Measurements from ENCODE around the gene DPP6. TPM values are rescaled to one million over a fixed set of nuclear protein-coding genes. Genes with fewer than 3 reads are reported as not detected.

Gene DPP6
- polyA plus RNA-seq, 1 donor (not counting 4 experiments of a cell fraction or from before 2014, with no cell fraction given), result not detected

DNA sequence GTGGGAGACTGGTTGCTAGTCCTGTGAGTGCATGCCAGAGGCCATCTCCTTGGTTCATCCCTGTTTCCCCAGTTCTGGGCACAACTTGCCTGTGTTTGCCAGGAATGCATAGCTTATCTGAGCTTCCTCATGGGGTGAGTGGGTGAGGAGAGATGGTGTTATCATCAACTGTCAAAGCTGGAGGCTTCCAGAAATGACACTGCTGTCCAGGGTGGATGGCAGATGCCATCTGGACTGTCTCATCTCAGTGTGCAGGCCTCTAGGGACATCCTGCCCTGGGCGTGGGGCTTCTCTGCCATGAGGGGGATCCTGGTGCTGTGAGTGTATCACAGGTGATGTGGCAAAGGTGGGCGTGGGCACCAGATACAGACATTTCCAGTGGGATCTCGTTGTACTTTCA is 328.6 kb downstream of the DPP6 start:
- Histone ChIP-seq H3K4me1 (ENCODE audit: control insufficient read depth, extremely low read depth, insufficient read depth, low read length) (no peaks in the 10 kb centered on the region), H2AFZ (ENCODE audit: control insufficient read depth, low read length) (no peak overlapping the region), H3K27me3 (ENCODE audit: control insufficient read depth, extremely low read depth, insufficient read depth, low read length) (no peaks in the 10 kb centered on the region), H4K20me1 (ENCODE audit: control insufficient read depth, extremely low read depth, insufficient read depth, low read length) (no peaks in the 10 kb centered on the region), H3K9ac (ENCODE audit: control insufficient read depth, extremely low read depth, insufficient read depth, low read length) (no peak overlapping the region), H3K27ac (ENCODE audit: control insufficient read depth, insufficient read depth, low read length) (no peak overlapping the region), H3K9me3 (ENCODE audit: control insufficient read depth, low read depth, low read length) (peaks cover 5% of the 10 kb centered on the region), H3K4me2 (ENCODE audit: control insufficient read depth, extremely low read depth, insufficient read depth, low read depth, low read length) (no peak overlapping the region), H3K79me2 (ENCODE audit: control insufficient read depth, insufficient read depth, low read length) (no peaks in the 10 kb centered on the region), H3K4me3 (ENCODE audit: control insufficient read depth in 2 of 3, extremely low read depth in 1 of 3, insufficient read depth in 2 of 3, low read depth in 1 of 3, low read length in 3 of 3) (no peak overlapping the region), H3K36me3 (ENCODE audit: control insufficient read depth in 2 of 2, extremely low read depth in 1 of 2, insufficient read depth in 2 of 2, low read length in 2 of 2) (no peaks in the 10 kb centered on the region), H3K9me1 (ENCODE audit: control insufficient read depth, extremely low read depth, insufficient read depth, low read length) (no peaks in the 10 kb centered on the region)
- TF ChIP-seq, protein P1, sequence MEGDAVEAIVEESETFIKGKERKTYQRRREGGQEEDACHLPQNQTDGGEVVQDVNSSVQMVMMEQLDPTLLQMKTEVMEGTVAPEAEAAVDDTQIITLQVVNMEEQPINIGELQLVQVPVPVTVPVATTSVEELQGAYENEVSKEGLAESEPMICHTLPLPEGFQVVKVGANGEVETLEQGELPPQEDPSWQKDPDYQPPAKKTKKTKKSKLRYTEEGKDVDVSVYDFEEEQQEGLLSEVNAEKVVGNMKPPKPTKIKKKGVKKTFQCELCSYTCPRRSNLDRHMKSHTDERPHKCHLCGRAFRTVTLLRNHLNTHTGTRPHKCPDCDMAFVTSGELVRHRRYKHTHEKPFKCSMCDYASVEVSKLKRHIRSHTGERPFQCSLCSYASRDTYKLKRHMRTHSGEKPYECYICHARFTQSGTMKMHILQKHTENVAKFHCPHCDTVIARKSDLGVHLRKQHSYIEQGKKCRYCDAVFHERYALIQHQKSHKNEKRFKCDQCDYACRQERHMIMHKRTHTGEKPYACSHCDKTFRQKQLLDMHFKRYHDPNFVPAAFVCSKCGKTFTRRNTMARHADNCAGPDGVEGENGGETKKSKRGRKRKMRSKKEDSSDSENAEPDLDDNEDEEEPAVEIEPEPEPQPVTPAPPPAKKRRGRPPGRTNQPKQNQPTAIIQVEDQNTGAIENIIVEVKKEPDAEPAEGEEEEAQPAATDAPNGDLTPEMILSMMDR (optimal IDR thresholded peaks at IDR 0.05 in 1 of 3, IDR thresholded peaks at IDR 0.05 in 1 of 3, conservative IDR thresholded peaks at IDR 0.05 in 1 of 3; ENCODE audit: extremely low read depth in 1 of 3, insufficient read depth in 2 of 3, low read length in 3 of 3), result no peak
- TF ChIP-seq EZH2 (IDR thresholded peaks at IDR 0.05; ENCODE audit: low read length), result no peak
- no peak for DNase-seq (ENCODE audit: low read depth, low spot score)
- dilution Hi-C loops (cut with MboI; ENCODE audit: extremely low pct_ligation_motif_present, low sequenced_read_pairs), result no loop called here
- no peak for FAIRE-seq

DNA sequence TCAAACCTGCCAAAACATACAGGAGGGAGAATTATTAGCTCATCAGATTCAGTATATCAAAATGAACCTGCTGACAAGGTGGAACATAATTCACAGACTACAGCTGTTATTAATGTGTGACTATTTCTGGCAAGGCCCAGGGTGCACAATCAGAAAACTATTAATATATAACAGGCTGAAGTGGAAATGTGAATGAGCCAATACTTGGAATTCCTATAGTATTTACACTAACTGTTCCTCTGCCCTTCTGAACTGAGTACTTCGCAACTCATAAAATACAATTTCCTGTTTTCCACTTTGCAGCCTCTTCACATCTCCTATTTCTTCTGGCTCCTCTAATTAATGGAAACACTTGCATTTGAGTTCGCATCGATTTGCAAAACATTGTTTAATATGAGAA is 330.8 kb downstream of the DPP6 start:
- Histone ChIP-seq H3K4me2 (ENCODE audit: control insufficient read depth, extremely low read depth, insufficient read depth, low read depth, low read length) (no peak overlapping the region), H3K36me3 (ENCODE audit: control insufficient read depth in 2 of 2, extremely low read depth in 1 of 2, insufficient read depth in 2 of 2, low read length in 2 of 2) (no peaks in the 10 kb centered on the region), H3K9me1 (ENCODE audit: control insufficient read depth, extremely low read depth, insufficient read depth, low read length) (no peaks in the 10 kb centered on the region), H3K4me3 (ENCODE audit: control insufficient read depth in 2 of 3, extremely low read depth in 1 of 3, insufficient read depth in 2 of 3, low read depth in 1 of 3, low read length in 3 of 3) (no peak overlapping the region), H3K27ac (ENCODE audit: control insufficient read depth, insufficient read depth, low read length) (no peak overlapping the region), H3K9ac (ENCODE audit: control insufficient read depth, extremely low read depth, insufficient read depth, low read length) (no peak overlapping the region), H3K79me2 (ENCODE audit: control insufficient read depth, insufficient read depth, low read length) (no peaks in the 10 kb centered on the region), H4K20me1 (ENCODE audit: control insufficient read depth, extremely low read depth, insufficient read depth, low read length) (no peaks in the 10 kb centered on the region), H3K4me1 (ENCODE audit: control insufficient read depth, extremely low read depth, insufficient read depth, low read length) (no peaks in the 10 kb centered on the region), H3K27me3 (ENCODE audit: control insufficient read depth, extremely low read depth, insufficient read depth, low read length) (no peaks in the 10 kb centered on the region), H2AFZ (ENCODE audit: control insufficient read depth, low read length) (no peak overlapping the region), H3K9me3 (ENCODE audit: control insufficient read depth, low read depth, low read length) (peaks cover 6% of the 10 kb centered on the region)
- no peak for TF ChIP-seq EZH2 (IDR thresholded peaks at IDR 0.05; ENCODE audit: low read length)
- TF ChIP-seq, protein P1 (optimal IDR thresholded peaks at IDR 0.05 in 1 of 3, IDR thresholded peaks at IDR 0.05 in 1 of 3, conservative IDR thresholded peaks at IDR 0.05 in 1 of 3; ENCODE audit: extremely low read depth in 1 of 3, insufficient read depth in 2 of 3, low read length in 3 of 3), result no peak
- FAIRE-seq (no peak), DNase-seq (ENCODE audit: low read depth, low spot score) (no peak)
- dilution Hi-C loops (cut with MboI; ENCODE audit: extremely low pct_ligation_motif_present, low sequenced_read_pairs), result no loop called here

Measured in keratinocyte (primary cell).